Measurements from ENCODE around the gene SULT4A1. TPM values are rescaled to one million over a fixed set of nuclear protein-coding genes. Genes with fewer than 3 reads are reported as not detected.

SULT4A1 gene
- total and polyA plus RNA-seq, 2 of the 8 experiments (the other 6 are each of a cell fraction or from before 2014, with no cell fraction given), result 9.1 to 11.8 TPM

GRCh38 chr22:43878079-43878795 lies 15.9 kb upstream of the SULT4A1 start:
- Histone ChIP-seq H4K91ac (replicated peaks; ENCODE audit: insufficient read length, low read length) (no peak overlapping the region), H3K56ac (replicated peaks; ENCODE audit: insufficient read length, low read depth, low read length) (no peak overlapping the region), H3K27ac (ENCODE audit: low read depth, low read length) (no peak overlapping the region), H3K4me1 (replicated peaks in 1 of 4; ENCODE audit: control insufficient read depth in 3 of 4, insufficient read depth in 4 of 4, low read length in 3 of 4) (peaks cover 0 to 2% (median 0%) of the 10 kb centered on the region in 4 experiments; a peak in 1 of 7 replicates), H3K9me3 (ENCODE audit: insufficient read depth in 2 of 2, low read depth in 1 of 2, low read length in 1 of 2) (peaks cover 0 to 3% of the 10 kb centered on the region in 2 experiments; a peak in 2 of 4 replicates), H3K36me3 (ENCODE audit: control insufficient read depth in 2 of 4, insufficient read depth in 4 of 4, low read length in 3 of 4) (no peaks in the 10 kb centered on the region), H4K20me1 (replicated peaks in 1 of 2; ENCODE audit: control insufficient read depth in 1 of 2, insufficient read depth in 2 of 2, low read length in 2 of 2) (peaks cover 0 to 2% of the 10 kb centered on the region in 2 experiments), H3K4ac (replicated peaks; ENCODE audit: insufficient read length, low read depth, low read length) (no peak overlapping the region), H3K23me2 (ENCODE audit: low read depth, low read length) (no peaks in the 10 kb centered on the region), H4K8ac (ENCODE audit: extremely low read depth, insufficient read depth, low read length) (no peak overlapping the region), H3K23ac (ENCODE audit: insufficient read length) (no peak overlapping the region), H3K4me2 (ENCODE audit: insufficient read depth in 1 of 2, low read depth in 2 of 2, low read length in 2 of 2) (no peak overlapping the region), H2BK20ac (ENCODE audit: low read length) (no peak overlapping the region), H3K27me3 (replicated peaks in 1 of 4; ENCODE audit: control insufficient read depth in 3 of 4, extremely low read depth in 1 of 4, insufficient read depth in 3 of 4, low read length in 3 of 4) (no peaks in the 10 kb centered on the region), H3K4me3 (ENCODE audit: extremely low read depth in 1 of 4, insufficient read depth in 2 of 4, low read depth in 3 of 4, low read length in 4 of 4) (no peak overlapping the region), H2BK120ac (replicated peaks; ENCODE audit: low read depth, low read length) (no peak overlapping the region), H2BK12ac (ENCODE audit: low read depth, low read length) (no peak overlapping the region), H2BK15ac (ENCODE audit: low read length) (no peak overlapping the region; the same call in 1 of the 2 replicates), H2AK5ac (ENCODE audit: low read depth, low read length) (no peak overlapping the region), H3K18ac (ENCODE audit: extremely low read depth, low read length) (no peak overlapping the region), H2AFZ (ENCODE audit: low read length) (no peak overlapping the region), H4K5ac (ENCODE audit: insufficient read length, low read depth, low read length) (no peak overlapping the region), H2BK5ac (ENCODE audit: low read depth, low read length) (no peak overlapping the region), H3K79me1 (ENCODE audit: low read depth, low read length) (no peaks in the 10 kb centered on the region), H3K9ac (replicated peaks in 1 of 4; ENCODE audit: extremely low read depth in 1 of 4, low read depth in 3 of 4, low read length in 3 of 4) (no peak overlapping the region), H3K79me2 (ENCODE audit: control insufficient read depth in 1 of 2, insufficient read depth in 2 of 2, low read length in 2 of 2) (no peaks in the 10 kb centered on the region), H3K14ac (ENCODE audit: insufficient read length) (no peak overlapping the region)
- ChIA-PET CTCF (ENCODE audit: partially characterized antibody) (no interaction called here), POLR2A (ENCODE audit: partially characterized antibody) (interaction anchor here (1.0 to 2.4 kb wide), 2 partner anchors 11 to 18 kb away, joined by 3 to 7 read pairs; no protein-coding TSS in a partner anchor)
- WGBS, 2 experiments (ENCODE audit: extremely low coverage in 1 of 2, insufficient coverage in 1 of 2, insufficient read length in 1 of 2, insufficient replicate concordance in 2 of 2, low coverage in 1 of 2, low lambda C conversion rate in 2 of 2, missing lambda C conversion rate in 1 of 2), result 87% methylated on average over 12 of the region's 12 CpGs; no CpG with 5 or more reads in 1 of the 2 experiments
- FAIRE-seq (no peak), DNase-seq (ENCODE audit: low read depth in 1 of 2, low spot score in 2 of 2) (no peak)
- no peak for TF ChIP-seq CHD2 (IDR thresholded peaks at IDR 0.05; ENCODE audit: low read length)
- no peak for TF ChIP-seq HDAC6 (IDR thresholded peaks at IDR 0.05; ENCODE audit: low read depth, low read length)
